Ammon's horn (tissue), 1 donor: ENCODE data around the gene PDS5B.
A peak's percentile ranks its signal among the peaks of the same experiment; 100 is the strongest.
"Not testable (repeated sequence)": the region's sequence is repeated elsewhere in the genome, so short reads cannot be mapped to it uniquely, and the experiment has no call there.

Experiments
- DNase-seq: peaks from one replicate; pipeline ENCODE4 v3.0.0-alpha.2; 2016; ENCODE audit warnings: low spot score

PDS5B gene

GRCh38 chr13:32586080-32586900 is at the start of gene PDS5B:
TSS of gene PDS5B (plus strand) at chr13:32586452. CDS start at chr13:32648773, 62,321 bp downstream.
- DNase-seq: peak; percentile 96

GRCh38 chr13:32537580-32538142 is 48.6 kb upstream of the PDS5B start:
- DNase-seq: peak; percentile 4

DNA sequence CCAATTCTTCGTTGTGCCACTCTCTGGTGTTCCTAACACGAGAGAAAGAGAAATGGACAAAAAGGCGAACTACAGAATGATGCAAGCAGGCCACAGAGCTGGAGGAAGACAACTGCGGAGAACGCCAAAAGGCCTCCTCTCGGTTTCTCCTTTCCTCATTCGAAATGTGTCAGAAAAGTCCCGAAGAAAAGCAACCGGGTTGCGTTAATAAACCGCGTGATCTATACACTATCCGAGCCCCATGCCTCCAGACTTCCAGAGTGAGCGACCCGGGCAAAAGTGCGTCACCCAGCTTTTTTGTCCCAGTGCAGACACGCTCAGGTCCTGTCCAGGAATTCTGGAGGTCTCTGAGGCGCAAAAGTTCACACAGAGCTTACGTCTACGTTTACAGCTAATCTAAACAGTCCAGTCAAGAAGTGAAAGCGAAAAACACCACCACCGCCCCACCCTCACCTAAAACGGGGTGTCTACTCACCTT is 48.1 kb upstream of the PDS5B start:
- DNase-seq: no peak

- DNase-seq: peak; percentile 99
Measured at GRCh38 chr13:32538621-32539246, 47.5 kb upstream of the PDS5B start, which contains the start of gene N4BP2L2. TSS of gene N4BP2L2 (minus strand) at chr13:32538795. CDS start at chr13:32537027, 1,768 bp downstream.

- no peak for DNase-seq
Measured at GRCh38 chr13:32542221-32542620, 44.0 kb upstream of the PDS5B start.

- DNase-seq: no peak
Measured at GRCh38 chr13:32545083-32545482, 41.2 kb upstream of the PDS5B start.

GRCh38 chr13:32548837-32549236 is 37.4 kb upstream of the PDS5B start:
- no peak for DNase-seq

GRCh38 chr13:32549788-32550187 is 36.5 kb upstream of the PDS5B start:
- no peak for DNase-seq

DNA sequence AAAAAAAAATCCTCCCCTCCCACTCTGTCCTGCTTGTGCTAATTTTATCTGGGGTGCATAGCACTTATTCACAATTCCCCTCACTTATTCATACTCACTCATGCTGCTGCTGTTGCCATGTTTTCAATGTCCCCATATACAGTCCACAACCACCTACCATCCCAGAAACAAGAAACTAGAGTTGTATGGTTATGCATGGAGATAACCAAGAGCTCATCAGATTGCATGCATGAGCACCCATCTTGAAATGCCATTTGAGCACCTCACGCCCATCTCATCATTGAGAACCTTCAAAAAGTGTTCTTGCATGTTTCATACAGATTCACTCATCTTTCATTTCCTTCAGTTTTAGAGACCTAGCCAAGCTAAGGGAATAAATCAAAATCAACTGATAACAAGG is 32.5 kb upstream of the PDS5B start:
- no peak for DNase-seq

- no peak for DNase-seq
Measured at GRCh38 chr13:32555613-32556012, 30.6 kb upstream of the PDS5B start.

GRCh38 chr13:32560842-32561241 is 25.4 kb upstream of the PDS5B start:
- DNase-seq: not testable (repeated sequence)

DNA sequence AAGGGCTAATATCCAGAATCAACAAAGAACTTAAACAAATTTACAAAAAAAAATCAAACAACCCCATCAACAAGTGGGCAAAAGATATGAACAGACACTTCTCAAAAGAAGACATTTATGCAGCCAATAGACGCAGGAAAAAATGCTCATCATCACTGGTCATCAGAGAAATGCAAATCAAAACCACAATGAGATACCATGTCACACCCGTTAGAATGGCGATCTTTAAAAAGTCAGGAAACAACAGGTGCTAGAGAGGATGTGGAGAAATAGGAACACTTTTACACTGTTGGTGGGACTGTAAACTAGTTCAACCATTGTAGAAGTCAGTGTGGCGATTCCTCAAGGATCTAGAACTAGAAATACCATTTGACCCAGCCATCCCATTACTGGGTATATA is 10.6 kb upstream of the PDS5B start:
- DNase-seq: not testable (repeated sequence)

- DNase-seq: no peak
Measured at GRCh38 chr13:32577032-32577431, 9.2 kb upstream of the PDS5B start.

GRCh38 chr13:32581177-32581786 is 5.0 kb upstream of the PDS5B start:
- peak; percentile 27 for DNase-seq

- no peak for DNase-seq
Measured at GRCh38 chr13:32582281-32582680, 4.0 kb upstream of the PDS5B start.

- no peak for DNase-seq
Measured at GRCh38 chr13:32582991-32583390, 3.3 kb upstream of the PDS5B start.

DNA sequence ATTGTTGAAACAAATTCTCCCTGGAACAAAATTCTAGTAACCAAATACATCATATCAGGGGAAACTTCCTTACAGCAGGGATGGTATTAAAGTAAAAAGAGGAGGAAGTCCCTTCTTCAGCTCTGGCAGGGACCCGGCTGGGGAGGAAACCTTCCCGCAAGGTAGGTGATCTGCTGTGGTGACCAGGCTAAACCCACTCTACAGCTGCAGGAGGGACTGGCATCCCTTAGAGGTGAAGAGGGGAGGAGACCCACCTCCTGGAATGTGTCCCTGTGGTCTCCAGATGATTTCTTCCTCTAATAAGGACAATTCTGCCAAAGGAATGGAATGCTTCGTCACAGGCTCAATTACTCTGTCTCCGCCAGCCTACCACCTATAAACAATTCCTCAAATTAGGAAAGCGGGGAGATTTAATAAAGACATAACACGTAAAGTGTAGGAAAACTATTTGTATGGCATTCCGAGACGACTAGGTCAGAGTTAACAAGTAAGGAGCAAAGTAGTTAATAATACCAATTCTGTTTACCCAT is 637 bp upstream of the PDS5B start:
- DNase-seq: peak; percentile 9

DNA sequence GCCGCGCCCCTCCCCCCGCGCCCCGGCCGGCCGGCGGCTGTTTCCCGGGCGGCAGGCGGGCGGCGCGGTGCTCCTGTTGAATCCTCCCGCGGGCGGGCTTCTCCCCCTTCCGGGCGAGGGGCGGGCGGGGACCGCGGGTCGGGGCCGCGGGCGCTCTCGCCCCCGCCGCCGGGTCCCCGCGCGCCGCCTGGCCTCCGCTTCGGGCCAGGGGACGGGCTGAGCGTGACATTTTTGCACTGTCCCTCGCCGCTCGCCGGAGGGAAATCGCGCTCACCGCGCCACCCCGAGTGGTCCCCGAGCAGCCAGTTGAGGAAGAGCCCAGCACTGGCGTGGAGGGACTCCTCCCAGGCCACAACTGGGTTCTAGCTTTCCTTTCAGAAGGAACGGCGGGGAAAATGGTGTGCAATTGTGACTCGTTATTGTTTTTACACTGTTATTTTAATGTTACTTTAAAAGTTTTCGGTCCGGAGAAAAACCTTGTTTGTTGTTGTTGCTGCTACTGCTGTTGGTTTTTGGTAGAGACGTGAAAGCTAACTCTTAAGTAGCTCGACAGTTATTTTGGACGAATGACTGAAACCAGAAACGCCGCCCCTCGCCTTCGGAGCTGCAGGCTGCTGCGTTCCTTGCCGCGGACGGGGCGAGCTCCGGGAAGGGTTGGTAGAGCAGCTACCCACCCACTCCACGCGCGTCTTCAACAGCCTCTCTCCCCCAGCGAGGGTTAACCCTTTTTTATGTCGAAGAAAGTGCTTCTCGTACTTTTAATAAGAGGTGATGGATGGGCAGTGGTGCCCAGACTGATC is 959 bp downstream of the PDS5B start:
- DNase-seq: peak; percentile 76

DNA sequence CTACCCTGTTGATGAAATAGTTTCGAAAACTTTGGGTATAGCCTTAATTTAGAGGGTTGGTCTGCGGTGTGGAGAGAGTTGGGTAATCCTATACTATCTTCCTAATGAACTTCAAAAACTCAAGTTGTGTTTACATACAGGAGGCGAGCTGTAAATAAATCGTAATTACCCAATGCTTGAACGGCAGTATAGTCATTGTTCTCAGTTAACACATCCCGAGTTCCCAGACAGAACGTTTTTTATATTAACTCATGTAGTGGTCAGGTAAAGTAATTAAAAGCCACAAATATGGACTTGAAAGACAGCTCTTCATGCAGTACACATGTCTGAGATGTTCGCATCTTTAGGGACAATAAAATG is 1.5 kb downstream of the PDS5B start:
- DNase-seq: no peak

GRCh38 chr13:32588736-32589135 is 2.5 kb downstream of the PDS5B start:
- DNase-seq: no peak

- DNase-seq: no peak
Measured at GRCh38 chr13:32589471-32589870, 3.2 kb downstream of the PDS5B start.
